Ishikawa (cell line): Measurements from ENCODE around the gene SNX21.

Experiments used
- CREB1 ChIP-seq: IDR thresholded peaks from 2 replicates; pipeline ENCODE4 v1.6.1; 2012; ENCODE audit warnings: low read depth
- EP300 ChIP-seq: IDR thresholded peaks from 2 replicates; pipeline ENCODE4 v1.6.1; 2012; ENCODE audit warnings: borderline replicate concordance
- FOXM1 ChIP-seq: IDR thresholded peaks from 2 replicates; pipeline ENCODE4 v1.6.1; 2012; ENCODE audit warnings: low read depth, borderline replicate concordance
- MAX ChIP-seq: IDR thresholded peaks from 2 replicates; pipeline ENCODE4 v1.6.1; 2012
- REST ChIP-seq: IDR thresholded peaks from 2 replicates; pipeline ENCODE4 v1.6.1; 2012; ENCODE audit warnings: low read depth, mild to moderate bottlenecking
- TAF1 ChIP-seq: IDR thresholded peaks from 2 replicates; pipeline ENCODE4 v1.6.1; 2012; ENCODE audit warnings: low read depth, mild to moderate bottlenecking
- TEAD4 ChIP-seq: IDR thresholded peaks from 2 replicates; pipeline ENCODE4 v1.6.1; 2012
- ZBTB7A ChIP-seq: IDR thresholded peaks from 2 replicates; pipeline ENCODE4 v1.6.1; 2012; ENCODE audit warnings: low read depth

GRCh38 chr20:45814314-45814713 lies 19.3 kb upstream of the SNX21 start:
- no peak for TF ChIP-seq CREB1
- no peak for TF ChIP-seq MAX
- no peak for TF ChIP-seq REST
- no peak for TF ChIP-seq TAF1
- TF ChIP-seq ZBTB7A = no peak
- TF ChIP-seq TEAD4 = no peak
- TF ChIP-seq FOXM1 = no peak
- TF ChIP-seq EP300 = no peak
